Hematopoietic multipotent progenitor cell (in vitro differentiated cells): ENCODE data around the gene SLC17A7. TPM values are rescaled to one million over a fixed set of nuclear protein-coding genes. Genes with fewer than 3 reads are reported as not detected.
A peak's percentile ranks its signal among the peaks of the same experiment; 100 is the strongest.
"Not testable (repeated sequence)": the region's sequence is repeated elsewhere in the genome, so short reads cannot be mapped to it uniquely, and the experiment has no call there.

Experiments used
- DNase-seq, 3 donors: peaks; one replicate each; pipeline ENCODE4 v3.0.0-alpha.2; 2011 to 2015; ENCODE audit warnings: low read depth in 2 of 3, low spot score in 2 of 3
- total RNA-seq: library from RNA; depleted of rRNA; stranded (reverse); fragments of >200 nt; gene quantifications from one replicate; pipeline ENCODE4 v1.2.3, GENCODE V29; 2012

Gene SLC17A7
- total RNA-seq, 1 donor: not detected

- no peak for DNase-seq
These were observed 4.7 kb upstream of the SLC17A7 start for GRCh38 chr19:49445997-49446396.

- not testable (repeated sequence) for DNase-seq
These were observed 2.9 kb upstream of the SLC17A7 start for GRCh38 chr19:49444100-49444700.

- DNase-seq: peak; percentile 91 to 96 (median 95)
These were observed 2.2 kb upstream of the SLC17A7 start for GRCh38 chr19:49443366-49444099.

- no peak for DNase-seq
These were observed 1.5 kb upstream of the SLC17A7 start for GRCh38 chr19:49442771-49443365.

- DNase-seq: no peak
These were observed 1.0 kb upstream of the SLC17A7 start for GRCh38 chr19:49442354-49442753.

GRCh38 chr19:49441960-49442350 is 628 bp upstream of the SLC17A7 start:
- no peak for DNase-seq

- no peak for DNase-seq
These were observed 703 bp downstream of the SLC17A7 start for GRCh38 chr19:49440439-49441209.

- DNase-seq: no peak
These were observed 1.5 kb downstream of the SLC17A7 start for GRCh38 chr19:49439836-49440235.

- no peak for DNase-seq
These were observed 3.1 kb downstream of the SLC17A7 start for GRCh38 chr19:49438261-49438660.

GRCh38 chr19:49437231-49437630 is 4.1 kb downstream of the SLC17A7 start:
- no peak for DNase-seq

GRCh38 chr19:49436381-49437017 is 4.8 kb downstream of the SLC17A7 start:
- peak in 2 of 3 donors; percentile 71 to 77 for DNase-seq

- DNase-seq: no peak
These were observed 5.7 kb downstream of the SLC17A7 start for GRCh38 chr19:49435670-49436069.

- DNase-seq: no peak
These were observed 6.3 kb downstream of the SLC17A7 start for GRCh38 chr19:49434907-49435583.

GRCh38 chr19:49433240-49433901 is 8.0 kb downstream of the SLC17A7 start:
- DNase-seq: no peak

GRCh38 chr19:49432141-49433073 is 8.9 kb downstream of the SLC17A7 start:
- no peak for DNase-seq

- DNase-seq: peak in 1 of 3 donors; percentile 42
These were observed 10.0 kb downstream of the SLC17A7 start for GRCh38 chr19:49431330-49431749.

- no peak for DNase-seq
These were observed 10.5 kb downstream of the SLC17A7 start for GRCh38 chr19:49430678-49431329.

GRCh38 chr19:49430172-49430677 is 11.1 kb downstream of the SLC17A7 start:
- DNase-seq: no peak
